ENCODE data around the gene SOX6.

- TF ChIP-seq CTCF (IDR thresholded peaks at IDR 0.05; ENCODE audit: low read length) (no peak), EZH2 (IDR thresholded peaks at IDR 0.05; ENCODE audit: borderline replicate concordance, low read length) (no peak)
Observed at GRCh38 chr11:16040151-16040550, 316.2 kb downstream of the SOX6 start.
